Kidney (tissue), 14 donors: ENCODE results near the gene STK32B. TPM values are rescaled to one million over a fixed set of nuclear protein-coding genes. Genes with fewer than 3 reads are reported as not detected.

Experiments
- DNase-seq, 5 donors: peaks; one replicate each; pipeline ENCODE4 v3.0.0-alpha.2; 2013 to 2020
- FAIRE-seq: peaks from 2 replicates; lab custom pipeline; 2012; peaks lifted over from hg19 to GRCh38; lab: Jason Lieb, UNC
- H3K27ac ChIP-seq, 2 donors: one replicate each; pipeline ENCODE4 v1.7.0; 2013; ENCODE audit warnings: low read depth in 2 of 2, low read length in 2 of 2, inconsistent platforms in 1 of 2
- H3K27me3 ChIP-seq: one replicate; pipeline ENCODE4 v1.7.1; 2013; ENCODE audit warnings: low read length, inconsistent platforms; ENCODE audit not compliant: control insufficient read depth, insufficient read depth
- H3K36me3 ChIP-seq, 3 donors: one replicate each; pipeline versions ENCODE4 v1.7.0 to v1.7.1; 2013; ENCODE audit warnings: low read length in 3 of 3, control low read depth in 1 of 3, inconsistent platforms in 1 of 3; ENCODE audit not compliant: insufficient read depth in 3 of 3, control insufficient read depth in 2 of 3
- H3K4me1 ChIP-seq, 3 donors: one replicate each; pipeline versions ENCODE4 v1.7.0 to v1.7.1; 2013; ENCODE audit warnings: low read length in 3 of 3, inconsistent platforms in 1 of 3, low read depth in 1 of 3; ENCODE audit not compliant: control insufficient read depth in 2 of 3, insufficient read depth in 2 of 3
- H3K4me3 ChIP-seq, 3 donors: one replicate each; pipeline versions ENCODE4 v1.7.0 to v1.8.1; 2013; ENCODE audit warnings: low read length in 3 of 3, control low read depth in 1 of 3, inconsistent platforms in 1 of 3
- H3K9ac ChIP-seq, 3 donors: one replicate each; pipeline versions ENCODE4 v1.7.0 to v1.7.1; 2013; ENCODE audit warnings: low read length in 3 of 3, control low read depth in 1 of 3, inconsistent platforms in 1 of 3
- H3K9me3 ChIP-seq, 3 donors: one replicate each; pipeline versions ENCODE4 v1.7.0 to v1.7.1; 2013; ENCODE audit warnings: low read length in 3 of 3, control low read depth in 1 of 3, inconsistent platforms in 1 of 3; ENCODE audit not compliant: control insufficient read depth in 2 of 3, insufficient read depth in 1 of 3
- CTCF ChIP-seq: IDR thresholded peaks from 3 replicates; pipeline ENCODE4 v1.5.1; 2012; ENCODE audit warnings: mild to moderate bottlenecking, moderate library complexity, borderline replicate concordance; ENCODE audit not compliant: insufficient read depth; ENCODE audit errors: extremely low read depth
- intact Hi-C: fragments of 100-400 bp; cut with DNase I; formaldehyde crosslinking; loops from one replicate; pipeline ENCODE4 v1.11.1; 2022
- polyA plus RNA-seq: library from polyadenylated mRNA; stranded (reverse); fragments of 350-450 nt; fragmentation: Illumina TruSeq; extraction: RNeasy Lipid Tissue Mini Kit (QIAGEN cat#74804); gene quantifications from one replicate; pipeline ENCODE4 v1.2.3, GENCODE V29; 2014; ENCODE audit warnings: low read depth, low replicate concordance; ENCODE audit not compliant: insufficient read depth
- total RNA-seq: library from RNA; stranded (reverse); fragmentation: NEBNext Ultra II Directional; extraction: Animal tissue kit (Norgen Biotek cat#: 25700); gene quantifications from one replicate; pipeline ENCODE4 v1.2.1, GENCODE V29; 2021
- donor health status: control.
- donor health status: control.
- donor health status: control.
- donor health status: control.
- donor health status: control.
- donor health status: DM: yes; HTN: yes; CAD: no.
- donor health status: Normal renal cell carcinoma (clear cell type).

The STK32B gene
- total and polyA plus RNA-seq, 2 donors from 2014 or later = 18.1 to 18.2 TPM

- Histone ChIP-seq H3K4me3 (no peak overlapping the region), H3K9me3 (no peaks in the 10 kb centered on the region), H3K27me3 (no peaks in the 10 kb centered on the region), H3K27ac (no peak overlapping the region), H3K4me1 (no peaks in the 10 kb centered on the region), H3K9ac (no peak overlapping the region), H3K36me3 (no peaks in the 10 kb centered on the region)
- intact Hi-C loops = no loop called here
- DNase-seq = no peak
- no peak for FAIRE-seq
- TF ChIP-seq CTCF = no peak
These were observed 154.9 kb downstream of the STK32B start for GRCh38 chr4:5206016-5206790.

DNA sequence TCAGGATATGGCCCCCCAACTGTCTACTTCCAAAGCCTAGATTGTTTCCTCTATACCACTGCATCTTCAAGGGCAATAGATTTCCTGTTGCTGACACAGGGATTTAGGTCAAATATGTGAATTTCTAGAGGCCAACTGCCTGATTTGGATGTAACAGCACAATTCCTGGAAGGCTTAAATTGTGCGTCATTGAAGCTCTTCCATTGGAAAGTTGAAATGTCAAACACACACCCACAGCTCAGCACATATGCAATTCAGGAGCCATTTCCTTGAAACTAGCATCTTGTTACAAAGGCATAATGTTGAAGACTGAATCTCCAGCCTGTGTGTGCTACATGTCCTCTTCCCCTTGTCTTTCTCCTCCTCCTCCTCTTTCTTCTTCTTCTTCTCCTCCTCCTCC is 158.6 kb downstream of the STK32B start:
- FAIRE-seq (no peak), DNase-seq (no peak)
- Histone ChIP-seq H3K4me1 (no peaks in the 10 kb centered on the region), H3K9ac (no peak overlapping the region), H3K36me3 (no peaks in the 10 kb centered on the region), H3K4me3 (no peak overlapping the region), H3K9me3 (no peaks in the 10 kb centered on the region), H3K27ac (no peak overlapping the region), H3K27me3 (no peaks in the 10 kb centered on the region)
- no peak for TF ChIP-seq CTCF
- intact Hi-C loops = no loop called here

DNA sequence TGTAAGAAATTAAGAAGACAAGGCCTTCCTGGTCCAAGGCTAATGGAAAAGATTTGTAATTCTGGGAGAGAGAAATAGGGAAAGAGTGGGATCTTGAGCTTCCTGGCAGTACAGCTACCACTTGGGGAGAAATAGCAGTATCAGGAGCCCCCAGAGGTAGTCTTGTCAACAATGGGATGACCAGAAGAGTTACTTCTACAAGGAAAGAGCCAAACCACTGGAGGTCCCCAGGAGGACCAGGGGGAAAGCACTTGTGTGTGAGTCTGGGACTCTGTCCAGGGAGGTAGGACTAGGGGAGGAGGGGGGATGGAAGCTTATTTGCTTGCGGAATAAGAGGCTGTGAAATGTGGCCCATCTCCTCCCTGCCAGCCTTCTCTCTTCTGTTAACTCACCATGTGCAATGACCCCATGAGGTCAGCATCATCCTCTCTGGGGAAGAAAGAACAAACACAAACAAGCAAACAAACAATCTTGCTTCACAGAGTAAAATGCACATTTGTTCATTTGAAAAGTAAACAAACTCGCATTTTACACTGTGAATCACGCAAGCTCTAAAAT is 160.1 kb downstream of the STK32B start:
- intact Hi-C loops = no loop called here
- no peaks in the 10 kb centered on the region for H3K4me1 ChIP-seq
- no peaks in the 10 kb centered on the region for H3K36me3 ChIP-seq
- H3K9ac ChIP-seq = no peak overlapping the region
- no peaks in the 10 kb centered on the region for H3K9me3 ChIP-seq
- TF ChIP-seq CTCF = no peak
- DNase-seq (no peak), FAIRE-seq (no peak)
- H3K4me3 ChIP-seq = no peak overlapping the region
- H3K27ac ChIP-seq = no peak overlapping the region
- no peaks in the 10 kb centered on the region for H3K27me3 ChIP-seq
